ENCODE data around the gene ZFP42.

ZFP42 gene

GRCh38 chr4:187995322-187996207, at the start of gene ZFP42:
Gene ZFP42 (plus strand): TSS chr4:187995771. CDS start chr4:188002808, 7,037 bp downstream.
- TF ChIP-seq, protein P1, sequence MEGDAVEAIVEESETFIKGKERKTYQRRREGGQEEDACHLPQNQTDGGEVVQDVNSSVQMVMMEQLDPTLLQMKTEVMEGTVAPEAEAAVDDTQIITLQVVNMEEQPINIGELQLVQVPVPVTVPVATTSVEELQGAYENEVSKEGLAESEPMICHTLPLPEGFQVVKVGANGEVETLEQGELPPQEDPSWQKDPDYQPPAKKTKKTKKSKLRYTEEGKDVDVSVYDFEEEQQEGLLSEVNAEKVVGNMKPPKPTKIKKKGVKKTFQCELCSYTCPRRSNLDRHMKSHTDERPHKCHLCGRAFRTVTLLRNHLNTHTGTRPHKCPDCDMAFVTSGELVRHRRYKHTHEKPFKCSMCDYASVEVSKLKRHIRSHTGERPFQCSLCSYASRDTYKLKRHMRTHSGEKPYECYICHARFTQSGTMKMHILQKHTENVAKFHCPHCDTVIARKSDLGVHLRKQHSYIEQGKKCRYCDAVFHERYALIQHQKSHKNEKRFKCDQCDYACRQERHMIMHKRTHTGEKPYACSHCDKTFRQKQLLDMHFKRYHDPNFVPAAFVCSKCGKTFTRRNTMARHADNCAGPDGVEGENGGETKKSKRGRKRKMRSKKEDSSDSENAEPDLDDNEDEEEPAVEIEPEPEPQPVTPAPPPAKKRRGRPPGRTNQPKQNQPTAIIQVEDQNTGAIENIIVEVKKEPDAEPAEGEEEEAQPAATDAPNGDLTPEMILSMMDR (IDR thresholded peaks at IDR 0.05), result no peak
- Histone ChIP-seq H3K27ac (no peak within 1 kb of the TSS), H3K4me3 (no peak within 1 kb of the TSS), H3K36me3 (no peaks in the 10 kb centered on the region), H3K27me3 (peaks cover 0 to 15% of the 10 kb centered on the region in 2 donors), H3K4me1 (no peaks in the 10 kb centered on the region), H3K9me3 (peaks cover 0 to 5% (median 0%) of the 10 kb centered on the region in 3 donors)
- intact Hi-C loops (cut with DNase I; ENCODE audit: low total_unique reads), result no loop called here
- DNase-seq, result no peak

GRCh38 chr4:187961171-187961570, 34.4 kb upstream of the ZFP42 start:
- Histone ChIP-seq H3K27ac (no peak overlapping the region), H3K36me3 (no peaks in the 10 kb centered on the region), H3K27me3 (no peaks in the 10 kb centered on the region), H3K4me1 (peaks cover 0 to 11% (median 0%) of the 10 kb centered on the region in 4 donors), H3K9me3 (no peaks in the 10 kb centered on the region), H3K4me3 (no peak overlapping the region)
- DNase-seq, result no peak
- intact Hi-C loops (cut with DNase I; ENCODE audit: low total_unique reads), result no loop called here
- TF ChIP-seq, protein P1 (IDR thresholded peaks at IDR 0.05), result no peak

GRCh38 chr4:187961961-187962360, 33.6 kb upstream of the ZFP42 start:
- Histone ChIP-seq H3K4me3 (no peak overlapping the region), H3K9me3 (no peaks in the 10 kb centered on the region), H3K4me1 (peaks cover 0 to 11% (median 0%) of the 10 kb centered on the region in 4 donors), H3K27ac (no peak overlapping the region), H3K27me3 (no peaks in the 10 kb centered on the region), H3K36me3 (no peaks in the 10 kb centered on the region)
- intact Hi-C loops (cut with DNase I; ENCODE audit: low total_unique reads), result no loop called here
- DNase-seq, result no peak
- TF ChIP-seq, protein P1 (IDR thresholded peaks at IDR 0.05), result no peak

GRCh38 chr4:187962926-187963325, 32.6 kb upstream of the ZFP42 start:
- Histone ChIP-seq H3K4me1 (peaks cover 0 to 11% (median 0%) of the 10 kb centered on the region in 4 donors), H3K27me3 (no peaks in the 10 kb centered on the region), H3K4me3 (no peak overlapping the region), H3K27ac (no peak overlapping the region), H3K36me3 (no peaks in the 10 kb centered on the region), H3K9me3 (no peaks in the 10 kb centered on the region)
- TF ChIP-seq, protein P1 (IDR thresholded peaks at IDR 0.05), result no peak
- intact Hi-C loops (cut with DNase I; ENCODE audit: low total_unique reads), result no loop called here
- DNase-seq, result no peak

DNA sequence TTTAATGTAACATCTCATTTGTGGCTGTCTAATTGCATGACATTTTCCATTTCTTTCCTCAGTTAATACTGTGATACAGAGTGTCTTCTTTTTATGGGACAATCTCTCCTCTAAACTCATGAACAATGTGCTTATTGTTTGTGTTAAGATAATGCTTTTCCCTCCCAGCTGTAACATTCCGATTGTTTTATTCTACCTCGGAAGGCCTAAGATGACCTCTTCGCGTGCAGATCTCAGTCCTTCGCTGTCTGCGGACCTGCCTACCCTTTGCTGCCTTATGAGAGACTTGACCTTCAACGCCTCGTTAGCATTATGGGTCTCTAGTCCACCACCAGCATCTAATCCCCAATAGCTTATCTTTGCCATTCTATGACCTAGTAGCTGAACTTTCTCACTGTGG, 29.8 kb upstream of the ZFP42 start:
- DNase-seq, result no peak
- H3K36me3 ChIP-seq, result no peaks in the 10 kb centered on the region

More for the DNA sequence above, 29.8 kb upstream of the ZFP42 start:
- H3K4me1 ChIP-seq, result peaks cover 0 to 11% (median 0%) of the 10 kb centered on the region in 4 donors
- no peak overlapping the region for H3K4me3 ChIP-seq
- TF ChIP-seq, protein P1 (IDR thresholded peaks at IDR 0.05), result no peak
- intact Hi-C loops (cut with DNase I; ENCODE audit: low total_unique reads), result no loop called here
- H3K27ac ChIP-seq, result no peak overlapping the region
- H3K27me3 ChIP-seq, result no peaks in the 10 kb centered on the region
- H3K9me3 ChIP-seq, result no peaks in the 10 kb centered on the region

Data from tibial artery (tissue), 4 donors.